Right lobe of liver (tissue), 4 donors: ENCODE results near the gene SNX9.

Source experiments
- POLR2A ChIP-seq: fragments of 450-650 bp; IDR thresholded peaks from one replicate; pipeline ENCODE4 v1.6.1; 2017; ENCODE audit warnings: antibody characterized with exemption, mild to moderate bottlenecking
- TF ChIP-seq, protein P1 (sequence below), 4 donors: fragments of 200-600 bp in 3 of 4; fragments of 450-650 bp in 1 of 4; IDR thresholded peaks; one replicate each; pipeline versions ENCODE4 v1.5.1 to v1.8.0; 2016 to 2022; ENCODE audit warnings: antibody characterized with exemption in 4 of 4, mild to moderate bottlenecking in 2 of 4
- donor health status: DM: no; HTN: no; CAD: no.
- donor health status: DM: no; HTN: no; CAD: no.
- donor health status: DM: no; HTN: yes; CAD: no.

DNA sequence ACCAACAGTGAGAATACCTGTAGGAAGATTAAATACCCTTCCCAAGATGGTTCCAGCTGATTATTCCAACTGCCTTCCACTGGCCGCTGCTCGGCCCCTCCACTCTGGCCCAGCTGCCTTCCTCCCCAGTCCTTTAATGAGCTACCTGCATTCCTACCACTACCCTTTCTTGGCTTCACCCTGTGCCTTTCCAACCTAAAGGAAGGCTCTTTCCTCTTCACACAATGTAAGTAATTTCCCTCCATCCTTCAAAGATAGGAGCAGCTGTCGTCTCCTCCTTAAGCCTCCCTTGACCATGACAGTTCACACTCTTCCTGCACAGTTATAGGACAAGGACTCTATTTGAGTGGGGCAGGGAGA is 16.2 kb upstream of the SNX9 start:
- TF ChIP-seq, protein P1, sequence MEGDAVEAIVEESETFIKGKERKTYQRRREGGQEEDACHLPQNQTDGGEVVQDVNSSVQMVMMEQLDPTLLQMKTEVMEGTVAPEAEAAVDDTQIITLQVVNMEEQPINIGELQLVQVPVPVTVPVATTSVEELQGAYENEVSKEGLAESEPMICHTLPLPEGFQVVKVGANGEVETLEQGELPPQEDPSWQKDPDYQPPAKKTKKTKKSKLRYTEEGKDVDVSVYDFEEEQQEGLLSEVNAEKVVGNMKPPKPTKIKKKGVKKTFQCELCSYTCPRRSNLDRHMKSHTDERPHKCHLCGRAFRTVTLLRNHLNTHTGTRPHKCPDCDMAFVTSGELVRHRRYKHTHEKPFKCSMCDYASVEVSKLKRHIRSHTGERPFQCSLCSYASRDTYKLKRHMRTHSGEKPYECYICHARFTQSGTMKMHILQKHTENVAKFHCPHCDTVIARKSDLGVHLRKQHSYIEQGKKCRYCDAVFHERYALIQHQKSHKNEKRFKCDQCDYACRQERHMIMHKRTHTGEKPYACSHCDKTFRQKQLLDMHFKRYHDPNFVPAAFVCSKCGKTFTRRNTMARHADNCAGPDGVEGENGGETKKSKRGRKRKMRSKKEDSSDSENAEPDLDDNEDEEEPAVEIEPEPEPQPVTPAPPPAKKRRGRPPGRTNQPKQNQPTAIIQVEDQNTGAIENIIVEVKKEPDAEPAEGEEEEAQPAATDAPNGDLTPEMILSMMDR (IDR thresholded peaks at IDR 0.05): no peak
- TF ChIP-seq POLR2A: no peak
